Stimulated activated naive CD8-positive, alpha-beta T cell treated with anti-CD3 and anti-CD28 coated beads, Interleukin-15, amount 100 ng/mL, for 72 hours (primary cell): ENCODE results near the gene KCNG2.

Source experiments
- ATAC-seq: fragments of 150-1000 bp; cut with Tn5 transposase; 2 replicates; pipeline ENCODE4 v1.10.0; 2021; ENCODE audit warnings: mild to moderate bottlenecking, moderate library complexity
- DNase-seq, 2 donors: peaks; one replicate each; pipeline ENCODE4 v3.0.0; 2021 to 2022
- H3K27ac Mint-ChIP-seq, 2 donors: one replicate each; pipeline ENCODE4 v1.8.0; 2022; ENCODE audit warnings: mild to moderate bottlenecking in 2 of 2, mixed read lengths in 2 of 2, moderate library complexity in 2 of 2
- H3K27me3 Mint-ChIP-seq: one replicate; pipeline ENCODE4 v1.8.0; 2022; ENCODE audit warnings: mixed read lengths
- H3K4me1 Mint-ChIP-seq: one replicate; pipeline ENCODE4 v1.8.0; 2022; ENCODE audit warnings: mild to moderate bottlenecking, mixed read lengths
- H3K4me3 Mint-ChIP-seq, 2 donors: one replicate each; pipeline ENCODE4 v1.8.0; 2022; ENCODE audit warnings: mild to moderate bottlenecking in 2 of 2, mixed read lengths in 2 of 2, moderate library complexity in 1 of 2
- H3K9me3 Mint-ChIP-seq, 2 donors: one replicate each; pipeline ENCODE4 v1.8.0; 2022; ENCODE audit warnings: mixed read lengths in 2 of 2

The KCNG2 gene

GRCh38 chr18:79911344-79912270, 113.9 kb downstream of the KCNG2 start:
- Mint-ChIP-seq H3K4me1 (peaks cover 60% of the 10 kb centered on the region), H3K27ac (peak overlapping the region in 1 of 2 donors; percentile 46), H3K9me3 (peaks cover 0 to 15% of the 10 kb centered on the region in 2 donors), H3K27me3 (no peaks in the 10 kb centered on the region), H3K4me3 (no peak overlapping the region)
- ATAC-seq (no peak), DNase-seq (no peak)

- H3K9me3 Mint-ChIP-seq, result peaks cover 0 to 19% of the 10 kb centered on the region in 2 donors
- peak overlapping the region in 1 of 2 donors; percentile 59 for H3K4me3 Mint-ChIP-seq
- peak overlapping the region in 1 of 2 donors; percentile 42 for H3K27ac Mint-ChIP-seq
- ATAC-seq (peak; percentile 78), DNase-seq (peak; percentile 48 to 49)
- H3K4me1 Mint-ChIP-seq, result peaks cover 60% of the 10 kb centered on the region
- H3K27me3 Mint-ChIP-seq, result no peaks in the 10 kb centered on the region
Measured at GRCh38 chr18:79912409-79912991, 114.8 kb downstream of the KCNG2 start.

- H3K9me3 Mint-ChIP-seq, result peaks cover 0 to 19% of the 10 kb centered on the region in 2 donors
- H3K27ac Mint-ChIP-seq, result peak overlapping the region in 1 of 2 donors; percentile 94
- DNase-seq (no peak), ATAC-seq (no peak)
- peaks cover 60% of the 10 kb centered on the region for H3K4me1 Mint-ChIP-seq
- no peaks in the 10 kb centered on the region for H3K27me3 Mint-ChIP-seq
- H3K4me3 Mint-ChIP-seq, result peak overlapping the region in 1 of 2 donors; percentile 59
Measured at GRCh38 chr18:79912994-79913831, 115.5 kb downstream of the KCNG2 start.

GRCh38 chr18:79914614-79915160, 116.9 kb downstream of the KCNG2 start:
- H3K27ac Mint-ChIP-seq, result peak overlapping the region; percentile 91 to 94
- H3K4me1 Mint-ChIP-seq, result peaks cover 54% of the 10 kb centered on the region
- DNase-seq, result peak in 1 of 2 donors; percentile 9
- H3K9me3 Mint-ChIP-seq, result peaks cover 0 to 19% of the 10 kb centered on the region in 2 donors
- ATAC-seq, result peak; percentile 1
- H3K27me3 Mint-ChIP-seq, result no peaks in the 10 kb centered on the region
- H3K4me3 Mint-ChIP-seq, result peak overlapping the region in 1 of 2 donors; percentile 59

GRCh38 chr18:79915161-79916127, 117.7 kb downstream of the KCNG2 start:
- H3K27me3 Mint-ChIP-seq, result no peaks in the 10 kb centered on the region
- peak overlapping the region in 1 of 2 donors; percentile 95 for H3K27ac Mint-ChIP-seq
- peaks cover 47% of the 10 kb centered on the region for H3K4me1 Mint-ChIP-seq
- ATAC-seq, result peak; percentile 50
- H3K9me3 Mint-ChIP-seq, result peaks cover 0 to 19% of the 10 kb centered on the region in 2 donors
- no peak for DNase-seq
- H3K4me3 Mint-ChIP-seq, result no peak overlapping the region

- no peaks in the 10 kb centered on the region for H3K27me3 Mint-ChIP-seq
- H3K4me3 Mint-ChIP-seq, result no peak overlapping the region
- H3K4me1 Mint-ChIP-seq, result peaks cover 40% of the 10 kb centered on the region
- DNase-seq (no peak), ATAC-seq (no peak)
- H3K9me3 Mint-ChIP-seq, result peaks cover 0 to 19% of the 10 kb centered on the region in 2 donors
- peak overlapping the region in 1 of 2 donors; percentile 95 for H3K27ac Mint-ChIP-seq
Measured at GRCh38 chr18:79916128-79916494, 118.4 kb downstream of the KCNG2 start.

DNA sequence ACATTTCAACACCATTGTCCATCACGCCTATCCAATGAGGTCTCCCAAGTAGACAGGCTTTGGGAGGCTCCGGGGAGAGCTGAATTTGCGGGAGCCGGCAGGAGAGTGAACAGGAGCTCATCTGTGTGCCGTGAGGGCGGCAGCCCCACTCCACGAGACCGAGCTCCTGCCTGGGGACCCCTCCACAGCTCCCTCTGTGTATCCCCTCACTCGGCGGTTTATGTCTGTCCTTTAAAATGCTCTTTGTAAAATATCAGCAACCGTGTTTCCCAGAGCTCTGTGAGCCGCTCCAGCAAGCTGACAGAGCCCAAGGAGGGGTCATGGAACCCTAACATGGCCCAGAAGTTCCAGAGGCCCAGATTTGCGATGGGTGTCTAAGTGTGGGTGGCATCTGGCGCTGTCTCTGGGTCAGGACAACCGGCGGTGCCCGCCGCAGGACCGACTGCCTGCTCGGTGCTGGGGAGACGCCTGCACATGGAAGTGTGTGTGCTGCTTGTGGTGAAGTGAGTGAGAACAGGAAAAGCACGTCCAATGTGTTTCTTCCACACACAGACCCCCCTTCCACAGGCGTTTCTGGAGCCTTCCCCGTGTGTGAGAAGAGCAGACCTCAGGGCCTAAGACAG, 118.9 kb downstream of the KCNG2 start:
- ATAC-seq (no peak), DNase-seq (no peak)
- no peak overlapping the region for H3K4me3 Mint-ChIP-seq
- H3K27me3 Mint-ChIP-seq, result no peaks in the 10 kb centered on the region
- peaks cover 0 to 19% of the 10 kb centered on the region in 2 donors for H3K9me3 Mint-ChIP-seq
- H3K27ac Mint-ChIP-seq, result peak overlapping the region in 1 of 2 donors; percentile 80
- H3K4me1 Mint-ChIP-seq, result peaks cover 37% of the 10 kb centered on the region

DNA sequence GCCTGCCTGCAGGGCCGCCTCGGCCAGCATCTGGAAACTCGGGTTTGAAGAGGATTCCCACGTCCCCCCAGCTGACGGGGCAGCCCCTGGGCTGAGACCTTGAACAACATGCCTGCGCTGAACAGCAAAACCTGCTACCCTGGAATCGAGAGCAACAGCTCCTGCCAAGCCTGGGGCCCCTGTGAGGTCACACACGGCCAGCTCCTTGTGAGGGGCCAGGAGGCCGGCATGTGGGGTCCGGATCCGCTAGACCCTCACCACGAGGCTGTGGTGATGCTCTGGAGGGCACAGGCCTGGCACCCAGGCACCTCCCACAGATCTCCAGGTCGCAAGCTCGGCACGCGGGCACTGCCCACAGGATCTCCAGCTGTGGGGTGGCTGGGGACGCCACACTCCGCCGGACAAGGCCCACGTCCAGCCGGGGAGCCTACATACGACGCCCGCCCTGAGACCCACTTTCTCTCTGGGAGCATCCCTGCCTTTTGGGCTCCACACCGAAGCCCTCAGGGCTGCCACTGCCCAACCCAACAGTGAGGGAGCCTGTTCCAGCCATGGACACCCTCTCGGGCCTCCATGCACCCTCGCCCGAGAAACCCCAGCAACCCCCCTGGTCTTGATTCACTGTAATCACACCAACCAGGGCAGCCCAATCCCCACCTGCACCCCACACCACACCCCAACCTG, 119.6 kb downstream of the KCNG2 start:
- DNase-seq (peak in 1 of 2 donors; percentile 7), ATAC-seq (no peak)
- no peak overlapping the region for H3K4me3 Mint-ChIP-seq
- peaks cover 33% of the 10 kb centered on the region for H3K4me1 Mint-ChIP-seq
- peaks cover 0 to 19% of the 10 kb centered on the region in 2 donors for H3K9me3 Mint-ChIP-seq
- H3K27me3 Mint-ChIP-seq, result no peaks in the 10 kb centered on the region
- H3K27ac Mint-ChIP-seq, result peak overlapping the region in 1 of 2 donors; percentile 80

DNA sequence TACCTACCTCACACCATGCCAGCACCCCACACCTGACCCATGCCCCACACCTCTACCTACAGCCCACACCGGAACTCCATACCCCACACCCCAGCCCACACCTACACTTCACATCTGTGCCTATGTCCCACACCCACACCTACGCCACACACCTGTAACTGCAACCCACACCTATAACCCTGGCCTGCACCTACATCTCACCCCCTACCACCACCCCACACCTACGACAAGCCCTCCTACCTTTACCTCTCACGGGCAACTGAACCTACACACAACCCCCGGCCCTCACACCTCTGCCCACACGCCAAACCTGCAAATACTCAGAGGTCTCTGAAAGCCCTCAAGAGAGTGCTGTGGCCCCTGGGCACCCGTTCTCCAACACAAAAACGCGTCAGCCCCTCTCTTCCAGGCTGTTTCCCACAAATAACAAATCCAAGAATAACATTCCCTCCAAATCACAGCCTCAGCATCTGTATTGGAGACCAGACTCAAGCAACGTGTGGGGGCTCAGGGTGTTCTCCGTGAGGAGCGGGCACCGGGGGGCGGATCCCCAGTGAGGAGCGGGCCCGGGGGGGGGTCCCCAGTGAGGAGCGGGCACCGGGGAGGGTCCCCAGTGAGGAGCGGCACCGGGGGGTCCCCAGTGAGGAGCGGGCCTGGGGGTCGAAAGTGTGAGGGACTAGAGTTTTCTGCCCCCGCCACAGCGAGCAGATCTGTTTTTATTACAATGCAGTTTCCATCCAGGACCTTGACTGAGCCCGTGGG, 120.3 kb downstream of the KCNG2 start:
- no peak overlapping the region for H3K4me3 Mint-ChIP-seq
- peak overlapping the region in 1 of 2 donors; percentile 42 for H3K27ac Mint-ChIP-seq
- DNase-seq (peak in 1 of 2 donors; percentile 4), ATAC-seq (peak; percentile 34)
- no peaks in the 10 kb centered on the region for H3K27me3 Mint-ChIP-seq
- peaks cover 25% of the 10 kb centered on the region for H3K4me1 Mint-ChIP-seq
- H3K9me3 Mint-ChIP-seq, result peaks cover 0 to 19% of the 10 kb centered on the region in 2 donors

DNA sequence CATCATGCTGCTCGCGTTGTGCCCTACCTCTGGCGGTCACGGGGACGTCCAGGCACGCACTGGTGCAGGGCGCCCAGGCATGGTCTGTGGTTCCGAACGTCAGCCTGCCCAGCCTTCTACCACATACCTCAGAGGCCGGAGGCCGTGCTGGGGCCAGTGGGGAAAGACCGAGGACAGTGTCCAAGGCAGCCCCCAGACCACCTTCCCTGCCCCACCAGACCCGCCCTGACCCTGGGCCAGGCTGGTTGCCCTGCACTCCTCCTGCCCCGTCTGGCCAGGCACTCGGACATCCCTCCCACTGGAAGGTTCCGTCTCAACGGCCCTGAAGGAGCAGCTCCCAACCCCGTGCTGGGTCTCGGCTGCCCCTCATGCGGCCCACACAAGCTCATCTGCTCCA, 120.9 kb downstream of the KCNG2 start:
- no peak overlapping the region for H3K27ac Mint-ChIP-seq
- peak in 1 of 2 donors; percentile 4 for DNase-seq
- peak; percentile 10 for ATAC-seq
- peaks cover 20% of the 10 kb centered on the region for H3K4me1 Mint-ChIP-seq
- no peak overlapping the region for H3K4me3 Mint-ChIP-seq
- no peaks in the 10 kb centered on the region for H3K27me3 Mint-ChIP-seq
- H3K9me3 Mint-ChIP-seq, result peaks cover 0 to 19% of the 10 kb centered on the region in 2 donors

- ATAC-seq (no peak), DNase-seq (no peak)
- Mint-ChIP-seq H3K9me3 (peaks cover 0 to 19% of the 10 kb centered on the region in 2 donors), H3K27ac (no peak overlapping the region), H3K27me3 (no peaks in the 10 kb centered on the region), H3K4me1 (peaks cover 15% of the 10 kb centered on the region), H3K4me3 (no peak overlapping the region)
Measured at GRCh38 chr18:79919089-79919488, 121.4 kb downstream of the KCNG2 start.

DNA sequence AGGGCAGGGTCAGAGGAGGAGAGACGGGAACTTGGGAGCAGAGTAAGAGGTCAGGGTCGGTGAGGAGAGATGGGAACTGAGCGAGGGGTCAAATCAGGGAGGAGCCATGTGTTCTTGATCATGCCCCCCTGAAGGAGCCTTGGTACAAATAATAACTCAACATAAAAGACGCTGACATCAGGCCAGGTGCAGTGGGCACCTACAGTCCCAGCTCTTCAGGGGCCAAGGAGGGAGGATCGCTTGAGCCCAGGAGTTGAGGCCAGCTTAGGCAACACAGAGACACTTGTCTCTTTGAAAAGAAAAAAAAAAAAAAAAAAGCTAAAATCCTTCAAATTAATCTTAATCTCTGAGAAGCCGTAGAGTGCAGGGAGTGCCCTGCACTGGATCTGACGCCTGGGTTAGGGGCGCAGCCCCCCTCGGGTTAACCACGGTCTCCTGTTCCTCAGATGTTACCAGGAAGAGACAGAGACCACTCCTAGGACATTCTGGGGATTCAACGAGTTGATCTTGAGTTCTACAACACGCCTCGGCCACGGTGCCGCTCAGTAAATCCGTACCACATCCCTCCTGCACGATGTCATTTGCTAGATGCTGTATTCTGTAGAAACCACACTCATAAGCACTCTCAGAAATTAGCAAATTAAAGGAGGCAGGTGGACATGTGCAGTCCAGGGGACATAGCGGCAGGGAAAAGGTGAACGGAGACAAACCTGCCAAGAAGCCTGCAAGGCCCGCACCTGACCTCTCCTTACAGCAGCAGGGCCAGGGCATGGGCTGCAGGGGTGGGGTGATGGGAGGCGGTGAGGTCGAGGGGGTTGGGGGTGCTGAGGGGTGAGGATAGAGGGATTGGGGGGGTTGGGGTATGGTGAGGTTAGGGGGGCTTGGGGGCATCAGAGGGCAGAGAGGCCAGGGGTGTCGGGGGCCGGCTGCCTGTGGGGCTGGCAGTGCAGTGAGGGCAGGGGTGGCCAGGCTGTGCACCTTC, 124.5 kb downstream of the KCNG2 start:
- ATAC-seq (peak; percentile 43), DNase-seq (peak in 1 of 2 donors; percentile 5)
- no peaks in the 10 kb centered on the region for H3K9me3 Mint-ChIP-seq
- no peak overlapping the region for H3K4me3 Mint-ChIP-seq
- no peaks in the 10 kb centered on the region for H3K4me1 Mint-ChIP-seq
- H3K27ac Mint-ChIP-seq, result no peak overlapping the region
- H3K27me3 Mint-ChIP-seq, result no peaks in the 10 kb centered on the region
